HG03135 (cell line): Measurements from ENCODE around the gene CEP290.

Experiments
- ATAC-seq: cut with Tn5 transposase; IDR thresholded peaks from one replicate; pipeline ENCODE4 v1.9.1; 2021; ENCODE audit warnings: mild to moderate bottlenecking, moderate library complexity; ENCODE audit not compliant: unreplicated experiment

Gene CEP290

DNA sequence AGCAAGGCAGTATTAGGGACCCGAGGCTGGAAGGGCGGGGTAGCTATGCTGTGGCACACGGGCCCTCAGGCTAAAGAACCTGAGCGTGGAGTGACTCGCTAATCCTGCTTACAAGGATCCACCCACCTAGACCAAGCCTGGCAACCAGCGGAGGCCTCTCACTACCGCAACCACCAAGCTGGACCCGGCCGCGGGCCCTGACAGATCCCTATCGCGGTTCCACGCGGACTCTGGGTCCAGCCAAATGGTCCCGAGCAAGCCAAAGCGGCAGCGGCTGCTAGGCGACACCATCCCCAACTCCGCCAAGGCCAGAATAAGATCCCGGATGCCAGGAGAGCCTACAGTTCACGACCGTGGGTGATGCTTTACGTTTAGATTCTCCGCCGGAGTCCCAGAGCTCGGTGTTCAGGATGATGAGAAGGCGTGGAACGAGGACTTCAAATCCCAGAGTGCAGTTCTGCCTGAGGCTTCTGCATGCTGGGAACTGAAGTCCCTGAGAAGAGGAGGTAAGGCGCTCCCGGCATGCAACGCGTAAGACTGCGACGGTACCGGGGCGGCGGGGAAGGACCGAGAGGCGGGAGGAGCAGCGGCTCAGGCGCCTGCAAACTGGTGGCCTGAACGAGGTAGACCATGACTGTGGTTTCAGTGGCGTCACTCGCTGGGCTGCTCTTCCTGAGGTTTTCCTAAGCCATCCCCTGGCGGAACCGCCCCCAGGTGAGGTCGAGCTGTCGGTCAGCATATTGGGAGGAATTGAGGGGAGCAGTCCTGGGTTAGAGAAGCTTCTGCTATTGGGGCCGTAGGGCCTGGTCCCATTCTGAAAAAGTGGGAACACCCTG, at the start of gene CEP290, which contains the start of gene TMTC3:
CEP290 (minus strand) TSS at position 315 of the 836 bp plus-strand sequence. CDS start 781 bp downstream, outside the sequence.
TMTC3 (plus strand) TSS at position 534 of the 836 bp plus-strand sequence. CDS start 6,009 bp downstream, outside the sequence.
- ATAC-seq, result peak; percentile 96

- ATAC-seq, result no peak
Measured at GRCh38 chr12:88188180-88188579, 46.3 kb upstream of the CEP290 start.

DNA sequence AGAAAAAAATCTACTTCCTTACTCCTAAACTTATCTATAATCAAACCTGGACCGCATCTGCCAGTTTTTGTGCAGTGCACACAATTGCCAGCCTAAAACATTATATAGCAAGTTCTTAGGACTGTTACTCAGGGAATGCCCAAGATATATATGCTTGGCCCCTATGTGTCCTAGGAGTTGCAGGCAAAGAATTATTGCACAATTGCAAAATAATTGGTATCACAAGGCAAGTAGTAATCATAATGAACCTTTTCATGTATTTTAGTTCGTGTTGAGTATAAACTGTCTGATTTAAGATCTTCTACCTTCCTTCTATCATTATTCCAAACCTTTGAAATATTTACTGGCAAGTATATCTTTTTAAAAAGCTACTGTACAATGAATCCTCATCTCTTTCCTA, 45.7 kb upstream of the CEP290 start:
- ATAC-seq, result no peak

GRCh38 chr12:88185988-88186387, 44.1 kb upstream of the CEP290 start:
- ATAC-seq, result peak; percentile 87

GRCh38 chr12:88185279-88185678, 43.4 kb upstream of the CEP290 start:
- no peak for ATAC-seq

DNA sequence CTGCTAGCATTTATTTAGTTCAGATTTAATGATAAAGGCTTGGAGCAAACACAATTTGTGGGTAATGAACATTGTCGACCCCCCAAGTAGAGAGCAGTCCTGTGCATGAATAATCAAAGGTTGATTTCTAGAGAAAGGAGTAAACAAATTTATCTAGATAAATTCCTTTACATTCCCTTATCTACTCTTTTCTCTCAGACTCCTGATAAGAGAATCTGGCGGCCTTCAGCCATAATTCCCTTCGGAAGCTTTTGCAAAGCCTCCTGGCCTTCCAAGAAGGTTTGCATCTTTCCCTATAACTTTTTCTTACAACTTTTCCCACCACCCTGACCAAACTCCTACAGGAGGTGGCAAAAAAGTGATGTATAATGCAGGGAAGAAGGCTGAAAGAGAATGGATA, 42.3 kb upstream of the CEP290 start:
- ATAC-seq, result no peak

DNA sequence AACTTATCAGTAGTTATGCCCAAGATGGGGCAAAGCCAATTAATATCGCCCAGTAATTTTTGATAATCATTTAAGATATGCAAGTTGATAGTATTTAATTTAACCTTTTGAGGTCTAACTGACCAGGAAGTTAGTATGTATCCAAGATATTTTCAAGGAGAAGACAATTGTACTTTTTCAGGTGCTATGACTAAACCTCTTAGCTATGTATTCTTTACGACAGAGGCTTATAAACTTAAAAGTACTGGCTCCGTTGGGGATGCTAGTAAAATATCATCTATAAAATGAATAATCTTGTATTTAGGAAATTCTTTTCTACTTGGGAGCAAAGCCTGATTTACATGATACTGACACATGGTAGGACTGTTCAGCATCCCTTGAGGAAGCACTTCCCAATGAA, 40.5 kb upstream of the CEP290 start:
- ATAC-seq, result no peak

DNA sequence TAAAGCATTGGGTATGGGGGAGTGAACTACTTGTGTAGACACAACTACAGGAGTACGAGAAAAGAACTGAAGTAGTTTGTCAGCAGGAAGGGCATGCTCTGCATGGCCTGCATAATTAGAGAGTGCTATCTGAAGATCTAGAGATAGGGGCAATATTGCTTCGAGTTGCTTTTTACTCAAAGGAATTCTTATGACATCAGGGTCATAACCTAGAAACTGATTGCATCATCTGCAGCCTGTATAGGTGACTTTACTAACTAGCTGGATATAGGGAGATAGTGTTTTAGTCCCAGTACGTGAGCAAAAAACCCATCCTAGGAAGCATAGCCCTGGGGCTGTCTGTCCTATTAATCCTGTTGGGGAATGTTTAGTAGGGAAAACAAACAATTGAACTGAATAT, 40.0 kb upstream of the CEP290 start:
- no peak for ATAC-seq

GRCh38 chr12:88179436-88180014, 37.6 kb upstream of the CEP290 start:
- no peak for ATAC-seq

DNA sequence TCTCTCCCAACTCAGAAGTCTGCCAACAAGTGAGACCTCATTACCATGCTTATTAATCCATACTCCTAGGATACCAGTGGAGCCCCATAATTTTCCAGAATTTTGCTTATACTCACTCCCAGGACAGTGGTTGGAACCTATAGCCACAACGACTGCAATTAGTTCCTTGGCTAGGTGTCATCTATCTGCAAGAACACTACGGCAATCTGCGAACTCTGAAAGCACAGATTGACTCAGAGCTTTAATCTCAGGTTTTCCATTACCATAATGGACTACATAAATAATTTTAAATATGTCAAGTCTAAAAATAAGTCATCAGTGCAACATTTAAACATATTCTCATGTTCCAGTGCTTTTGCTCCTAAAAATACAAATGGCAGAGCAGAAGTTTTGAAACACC, 33.7 kb upstream of the CEP290 start:
- ATAC-seq, result no peak

DNA sequence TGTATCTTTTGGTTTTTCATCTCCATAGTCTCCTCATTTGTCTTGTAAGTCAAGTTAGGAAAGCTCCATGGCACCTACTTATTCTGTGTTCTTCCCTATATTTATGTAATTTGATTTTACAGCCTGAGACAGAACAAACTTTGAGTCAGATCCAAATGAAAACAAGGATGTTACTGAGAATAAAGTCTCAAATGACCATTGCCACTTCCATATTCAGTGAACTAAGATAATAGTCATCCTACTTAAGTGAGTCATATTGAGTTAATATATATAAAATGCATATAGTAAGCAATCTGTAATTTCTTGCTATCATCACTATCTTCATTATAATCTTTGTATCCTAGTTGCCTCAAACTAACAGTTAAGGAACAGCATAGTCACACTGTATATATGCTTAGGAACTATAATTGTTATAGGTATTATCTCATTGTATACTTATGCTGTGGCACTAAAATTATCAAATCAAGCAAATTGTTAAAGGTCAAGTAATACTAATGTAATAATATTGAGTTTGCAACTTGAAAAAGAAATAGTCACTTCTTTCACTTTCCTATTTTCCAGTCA, 31.0 kb upstream of the CEP290 start:
- no peak for ATAC-seq

DNA sequence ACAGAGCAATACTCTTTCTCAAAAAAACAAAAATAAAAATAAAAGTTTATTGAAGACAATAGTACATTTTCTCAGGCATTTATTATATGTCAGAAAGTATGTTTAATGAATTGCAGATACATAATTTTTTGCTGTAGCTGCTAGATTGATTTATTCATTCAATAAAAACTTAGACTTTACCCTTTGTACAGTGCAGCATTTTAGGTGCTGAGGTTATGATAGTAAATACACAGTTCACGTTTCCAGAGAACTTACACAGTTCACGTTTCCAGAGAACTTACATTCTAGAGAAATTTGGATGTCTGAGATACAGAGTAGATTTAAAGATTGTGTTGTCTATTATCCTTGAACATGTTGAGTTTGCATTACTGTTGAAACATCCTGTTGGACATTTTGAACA, 25.5 kb upstream of the CEP290 start:
- no peak for ATAC-seq

DNA sequence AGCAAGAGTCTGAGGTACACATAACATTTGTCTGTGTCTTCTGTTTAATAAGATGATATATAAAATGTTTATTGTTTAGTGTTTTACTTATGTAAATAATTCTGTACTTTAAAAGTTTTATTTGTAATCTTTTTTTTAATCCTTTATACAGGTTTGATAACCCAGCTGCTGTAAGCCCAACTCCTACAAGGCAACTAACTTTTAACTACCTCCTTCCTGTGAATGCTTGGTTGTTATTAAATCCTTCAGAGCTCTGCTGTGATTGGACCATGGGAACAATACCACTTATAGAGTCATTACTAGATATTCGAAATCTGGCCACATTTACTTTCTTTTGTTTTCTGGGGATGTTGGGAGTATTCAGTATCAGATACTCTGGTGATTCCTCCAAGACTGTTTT, 24.3 kb upstream of the CEP290 start:
- ATAC-seq, result no peak

- no peak for ATAC-seq
Measured at GRCh38 chr12:88163371-88163770, 21.5 kb upstream of the CEP290 start.

DNA sequence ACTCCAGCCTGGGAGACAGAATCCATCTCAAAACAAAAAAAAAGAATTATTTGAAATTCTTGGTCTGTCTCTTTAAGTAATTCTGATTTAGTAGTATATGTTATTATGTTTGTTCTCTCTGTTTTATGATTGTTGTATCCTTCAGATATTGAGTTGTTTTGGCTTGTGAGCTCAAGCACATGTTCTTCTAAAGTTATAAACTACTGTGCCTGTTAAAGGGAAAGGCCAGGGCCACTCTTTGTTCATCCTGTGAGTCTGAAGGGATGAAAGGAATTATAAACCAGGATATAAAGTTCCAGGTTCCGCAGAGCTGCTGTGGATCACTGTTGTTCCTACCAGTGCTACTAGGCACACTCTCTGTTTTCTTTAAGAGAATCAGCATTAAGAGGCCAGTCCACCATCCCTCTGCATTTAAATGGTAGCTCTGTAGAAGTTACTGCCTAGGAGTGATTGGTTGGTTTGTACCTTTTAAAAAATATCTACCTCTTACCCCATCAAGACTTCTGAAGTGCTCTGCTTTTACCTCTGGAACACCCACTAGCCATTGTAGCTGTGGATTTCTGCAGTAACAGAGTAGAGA, 14.3 kb upstream of the CEP290 start:
- no peak for ATAC-seq

DNA sequence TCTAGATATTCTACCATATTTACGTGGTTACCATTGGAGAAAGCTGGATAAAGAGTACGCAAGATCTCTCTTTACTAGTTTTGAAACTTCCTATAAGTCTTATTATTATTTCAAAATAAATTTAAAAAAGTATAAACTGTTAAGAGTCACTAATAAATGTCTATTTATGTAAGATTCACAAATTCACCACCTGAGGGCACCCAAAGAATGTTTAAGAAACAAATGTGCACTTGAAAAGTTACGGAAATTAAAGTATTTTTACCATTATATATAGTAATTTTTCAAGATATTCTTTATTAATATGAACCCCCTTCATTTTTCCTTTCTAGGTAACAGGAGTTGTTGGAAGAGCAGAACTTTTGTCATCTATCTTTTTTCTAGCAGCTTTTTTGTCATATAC, 12.1 kb upstream of the CEP290 start:
- ATAC-seq, result no peak

DNA sequence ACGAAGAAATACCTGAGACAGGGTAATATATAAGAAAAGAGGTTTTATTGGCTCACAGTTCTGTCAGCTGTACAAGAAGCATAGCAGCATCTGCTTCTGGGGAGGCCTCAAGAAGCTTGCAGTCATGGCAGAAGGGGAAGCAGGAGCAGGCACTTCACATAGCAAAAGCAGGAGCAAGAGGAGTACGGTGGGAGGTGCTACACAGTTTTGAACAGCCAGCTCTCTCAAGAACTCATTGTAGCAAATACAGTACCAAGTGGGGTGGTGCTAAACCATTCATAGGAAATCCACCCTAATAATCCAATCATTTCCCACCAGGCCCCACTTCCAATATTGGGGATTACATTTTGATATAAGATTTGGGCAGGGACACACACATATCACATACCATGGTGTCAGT, 8.2 kb upstream of the CEP290 start:
- no peak for ATAC-seq

DNA sequence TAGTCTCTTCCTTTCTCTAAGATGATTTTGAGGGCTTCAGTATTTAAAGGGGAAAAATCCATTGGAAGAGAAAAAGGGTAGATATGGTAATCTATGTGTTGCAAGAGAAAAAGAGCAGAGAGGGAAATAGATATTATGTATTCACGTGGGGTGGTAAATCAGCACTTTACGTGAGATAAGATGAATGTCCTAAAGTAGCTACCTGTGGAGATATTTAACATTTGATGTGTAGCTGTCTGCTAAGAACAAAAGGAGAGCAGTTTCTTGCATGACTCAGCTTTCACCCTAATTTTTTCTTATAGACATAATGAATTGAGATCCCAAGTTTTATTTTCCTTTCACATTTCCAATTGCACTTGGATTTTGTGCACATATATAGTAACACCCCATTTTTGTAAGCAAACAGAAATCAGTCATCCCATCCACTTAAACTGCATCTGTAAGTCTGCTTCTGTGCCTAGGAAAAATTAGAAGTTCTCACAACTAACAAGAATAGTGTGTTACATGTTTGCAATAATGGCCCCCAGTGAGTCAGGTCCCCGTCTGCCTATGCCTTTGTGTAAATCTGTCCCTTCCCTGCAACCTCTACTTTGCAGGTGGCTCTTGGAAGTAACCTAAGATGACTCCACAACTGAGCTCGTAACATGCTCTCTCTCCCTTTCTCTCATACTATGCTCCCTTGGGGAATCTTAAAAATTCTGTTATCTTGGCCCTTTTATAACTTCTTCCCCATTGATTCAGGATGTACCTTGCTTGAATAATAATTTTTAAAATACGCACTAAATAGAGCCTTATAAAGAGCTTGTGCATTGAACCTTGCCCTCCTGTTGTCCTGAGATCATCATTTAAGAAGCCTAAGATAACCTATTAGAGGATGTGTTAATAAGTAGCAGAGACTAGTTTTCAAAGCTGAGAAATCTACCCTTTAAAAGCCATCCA, 3.9 kb upstream of the CEP290 start:
- ATAC-seq, result no peak

GRCh38 chr12:88144546-88145468, 2.9 kb upstream of the CEP290 start:
- no peak for ATAC-seq

GRCh38 chr12:88144037-88144436, 2.1 kb upstream of the CEP290 start:
- no peak for ATAC-seq
